ENCODE results near the gene LIPA. TPM values are rescaled to one million over a fixed set of nuclear protein-coding genes. Genes with fewer than 3 reads are reported as not detected.

The LIPA gene
- total RNA-seq, 3 donors from 2014 or later = 13.2 to 15.8 (median 14.7) TPM

Other genes starting within 250 kb of the LIPA start
- under 1 TPM in 2 of 3 donors, not detected in 1; 0.11 to 0.61 TPM for gene CH25H, start 44.5 kb downstream of the LIPA start, total RNA-seq
- 1 to 10 TPM in 2 of 3 donors, under 1 TPM in 1; 0.87 to 1.7 (median 1.5) TPM for gene IFIT2, start 50.3 kb upstream of the LIPA start, total RNA-seq
- 1 to 10 TPM; 2.1 to 3.9 (median 3.4) TPM for gene IFIT3, start 76.2 kb upstream of the LIPA start, total RNA-seq
- not detected for gene IFIT1B, start 126.3 kb upstream of the LIPA start, total RNA-seq
- under 1 TPM; 0.13 to 0.41 (median 0.28) TPM for gene IFIT1, start 140.8 kb upstream of the LIPA start, total RNA-seq
- 10 to 100 TPM in 2 of 3 donors, 1 to 10 TPM in 1; 7.8 to 11.9 (median 10.7) TPM for gene IFIT5, start 162.8 kb upstream of the LIPA start, total RNA-seq

Data from activated T-cell treated with anti-CD3 and anti-CD28 coated beads, Interleukin-2, amount 50 U/mL, for 4 hours (primary cell).